ENCODE measurements around the gene ABHD15. TPM values are rescaled to one million over a fixed set of nuclear protein-coding genes. Genes with fewer than 3 reads are reported as not detected.

ABHD15 gene
- total and polyA plus RNA-seq, 9 of the 15 experiments (the other 6 are each of a cell fraction or from before 2014, with no cell fraction given): 0.85 to 4.2 (median 2.1) TPM

- TF ChIP-seq MBD1 (CRISPR knock-in tag; IDR thresholded peaks at IDR 0.05) (no peak), GATA2 (CRISPR knock-in tag; IDR thresholded peaks at IDR 0.05) (no peak), YBX1 (IDR thresholded peaks at IDR 0.05) (no peak), SLC30A9 (CRISPR knock-in tag; IDR thresholded peaks at IDR 0.05) (no peak), PKNOX1 (IDR thresholded peaks at IDR 0.05) (no peak), HEY1 (CRISPR knock-in tag; IDR thresholded peaks at IDR 0.05; ENCODE audit: borderline replicate concordance) (no peak), ZKSCAN8 (CRISPR knock-in tag; IDR thresholded peaks at IDR 0.05) (no peak), HDAC3 (IDR thresholded peaks at IDR 0.05; ENCODE audit: borderline replicate concordance, partially characterized antibody) (no peak), PPARD (CRISPR knock-in tag; IDR thresholded peaks at IDR 0.05) (no peak), EP400 (IDR thresholded peaks at IDR 0.05) (no peak), HSF4 (CRISPR knock-in tag; IDR thresholded peaks at IDR 0.05; ENCODE audit: borderline replicate concordance) (no peak), ZNF253 (CRISPR knock-in tag; conservative IDR thresholded peaks at IDR 0.05) (no peak), SMARCA4 (IDR thresholded peaks at IDR 0.05) (no peak), SIX5 (IDR thresholded peaks at IDR 0.05; ENCODE audit: borderline replicate concordance in 1 of 2, insufficient read depth in 1 of 2, low read depth in 1 of 2, low read length in 2 of 2) (no peak), ZNF384 (IDR thresholded peaks at IDR 0.05; ENCODE audit: low read depth, low read length) (no peak), HOXB6 (CRISPR knock-in tag; IDR thresholded peaks at IDR 0.05; ENCODE audit: borderline replicate concordance) (no peak), CREB1 (IDR thresholded peaks at IDR 0.05) (no peak), CREB1 (CRISPR knock-in tag; IDR thresholded peaks at IDR 0.05) (no peak; the same call in 1 of the 2 replicates), MAFK (IDR thresholded peaks at IDR 0.05; ENCODE audit: low read length) (no peak), BRD9 (IDR thresholded peaks at IDR 0.05; ENCODE audit: low read depth, partially characterized antibody) (no peak), TCF7L2 (IDR thresholded peaks at IDR 0.05; ENCODE audit: low read depth, low read length) (no peak), POLR3G (IDR thresholded peaks at IDR 0.05; ENCODE audit: extremely low read depth, insufficient read length, insufficient replicate concordance) (no peak), POLR3A (IDR thresholded peaks at IDR 0.05; ENCODE audit: borderline replicate concordance, extremely low read depth, insufficient read depth, insufficient read length) (no peak), ZNF133 (CRISPR knock-in tag; IDR thresholded peaks at IDR 0.05) (no peak), KDM1A (IDR thresholded peaks at IDR 0.05) (no peak), CHD1 (IDR thresholded peaks at IDR 0.05; ENCODE audit: low read length) (no peak), ZSCAN32 (CRISPR knock-in tag; IDR thresholded peaks at IDR 0.05) (no peak), BRF1 (IDR thresholded peaks at IDR 0.05; ENCODE audit: borderline replicate concordance, extremely low read depth, insufficient read length) (no peak)
Measured at GRCh38 chr17:29593591-29594518, 27.0 kb upstream of the ABHD15 start (continued).
